ENCODE data around the gene AFTPH.

AFTPH gene

GRCh38 chr2:64594226-64594989 is 70.3 kb downstream of the AFTPH start:
- TF ChIP-seq, protein P1, sequence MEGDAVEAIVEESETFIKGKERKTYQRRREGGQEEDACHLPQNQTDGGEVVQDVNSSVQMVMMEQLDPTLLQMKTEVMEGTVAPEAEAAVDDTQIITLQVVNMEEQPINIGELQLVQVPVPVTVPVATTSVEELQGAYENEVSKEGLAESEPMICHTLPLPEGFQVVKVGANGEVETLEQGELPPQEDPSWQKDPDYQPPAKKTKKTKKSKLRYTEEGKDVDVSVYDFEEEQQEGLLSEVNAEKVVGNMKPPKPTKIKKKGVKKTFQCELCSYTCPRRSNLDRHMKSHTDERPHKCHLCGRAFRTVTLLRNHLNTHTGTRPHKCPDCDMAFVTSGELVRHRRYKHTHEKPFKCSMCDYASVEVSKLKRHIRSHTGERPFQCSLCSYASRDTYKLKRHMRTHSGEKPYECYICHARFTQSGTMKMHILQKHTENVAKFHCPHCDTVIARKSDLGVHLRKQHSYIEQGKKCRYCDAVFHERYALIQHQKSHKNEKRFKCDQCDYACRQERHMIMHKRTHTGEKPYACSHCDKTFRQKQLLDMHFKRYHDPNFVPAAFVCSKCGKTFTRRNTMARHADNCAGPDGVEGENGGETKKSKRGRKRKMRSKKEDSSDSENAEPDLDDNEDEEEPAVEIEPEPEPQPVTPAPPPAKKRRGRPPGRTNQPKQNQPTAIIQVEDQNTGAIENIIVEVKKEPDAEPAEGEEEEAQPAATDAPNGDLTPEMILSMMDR (IDR thresholded peaks at IDR 0.05; ENCODE audit: low read depth, low read length, missing control alignments) = no peak
- no peak for DNase-seq (ENCODE audit: low read depth)
- no peak overlapping the region for H3K4me3 ChIP-seq (ENCODE audit: low read depth, low read length)

- TF ChIP-seq, protein P1 (IDR thresholded peaks at IDR 0.05; ENCODE audit: low read depth, low read length, missing control alignments) = no peak
- no peak overlapping the region for H3K4me3 ChIP-seq (ENCODE audit: low read depth, low read length)
- DNase-seq (ENCODE audit: low read depth) = no peak
Observed at GRCh38 chr2:64595397-64596176, 71.5 kb downstream of the AFTPH start.

GRCh38 chr2:64598226-64598625 is 74.1 kb downstream of the AFTPH start:
- TF ChIP-seq, protein P1 (IDR thresholded peaks at IDR 0.05; ENCODE audit: low read depth, low read length, missing control alignments) = no peak
- no peak overlapping the region for H3K4me3 ChIP-seq (ENCODE audit: low read depth, low read length)
- no peak for DNase-seq (ENCODE audit: low read depth)

- TF ChIP-seq, protein P1 (IDR thresholded peaks at IDR 0.05; ENCODE audit: low read depth, low read length, missing control alignments) = no peak
- no peak overlapping the region for H3K4me3 ChIP-seq (ENCODE audit: low read depth, low read length)
- DNase-seq (ENCODE audit: low read depth) = no peak
Observed at GRCh38 chr2:64599469-64599868, 75.3 kb downstream of the AFTPH start.

DNA sequence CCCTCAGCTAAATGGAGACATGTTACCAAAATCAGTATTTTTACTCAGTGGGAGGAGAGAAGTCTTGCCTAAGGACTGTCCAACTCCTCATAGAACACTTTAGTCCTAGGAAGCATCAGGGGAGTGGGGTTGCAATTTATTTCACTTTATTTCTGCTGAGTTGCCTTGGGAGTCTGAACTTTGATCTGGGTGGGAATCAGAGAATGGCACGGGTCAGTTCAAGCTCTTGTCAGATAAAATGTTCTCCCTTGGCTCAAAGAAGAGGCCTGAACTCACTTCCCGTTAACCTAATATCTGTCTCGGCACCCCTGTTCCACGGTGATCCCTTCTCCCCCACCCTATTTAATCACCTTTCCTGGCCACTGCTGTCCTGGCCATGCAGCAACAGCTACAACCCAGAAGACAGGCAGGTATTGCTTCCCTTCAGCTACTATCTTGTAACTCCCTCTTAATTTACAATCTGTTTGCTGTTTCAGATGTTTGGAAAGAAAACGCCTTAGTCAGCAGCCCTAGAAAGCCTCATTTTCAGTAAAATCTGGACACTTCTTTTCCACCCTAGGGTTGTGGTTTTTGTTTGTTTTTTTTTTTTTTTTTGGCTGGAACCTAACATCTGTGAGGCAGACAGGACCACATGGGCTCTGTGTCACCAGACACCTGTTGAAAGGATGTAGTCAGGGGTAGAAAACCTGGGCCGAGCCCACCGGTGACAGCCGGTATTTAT is 77.1 kb downstream of the AFTPH start:
- TF ChIP-seq, protein P1 (IDR thresholded peaks at IDR 0.05; ENCODE audit: low read depth, low read length, missing control alignments) = no peak
- no peak overlapping the region for H3K4me3 ChIP-seq (ENCODE audit: low read depth, low read length)
- no peak for DNase-seq (ENCODE audit: low read depth)

DNA sequence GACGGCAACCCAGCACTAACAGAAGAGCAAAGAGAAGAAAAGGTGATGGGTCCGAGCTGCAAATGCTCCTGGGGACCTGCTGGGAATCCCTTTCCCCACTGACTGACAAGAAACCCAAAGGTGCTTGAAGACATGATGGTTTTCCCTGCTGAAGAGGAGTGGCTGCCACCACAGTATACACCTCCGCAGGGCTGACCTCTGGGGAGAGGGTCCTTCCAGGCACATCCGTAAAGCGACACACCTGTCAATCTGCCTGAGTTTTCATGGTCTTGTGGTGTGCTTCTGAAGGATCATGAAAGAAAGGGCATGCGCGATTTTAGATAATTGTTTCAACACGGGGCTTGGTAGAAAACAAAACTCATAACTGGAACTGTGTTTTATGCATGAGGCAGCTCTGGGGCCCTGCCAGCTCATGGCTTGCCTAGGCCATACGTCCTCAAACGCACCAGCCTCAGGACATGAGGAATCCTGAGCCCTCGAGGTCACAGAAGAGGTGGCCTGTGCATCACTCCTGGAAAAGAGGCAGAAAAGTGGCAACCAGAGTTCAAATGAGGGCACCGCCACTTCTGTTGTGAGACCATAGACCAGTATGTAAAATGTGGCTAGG is 77.8 kb downstream of the AFTPH start:
- TF ChIP-seq, protein P1 (IDR thresholded peaks at IDR 0.05; ENCODE audit: low read depth, low read length, missing control alignments) = no peak
- no peak overlapping the region for H3K4me3 ChIP-seq (ENCODE audit: low read depth, low read length)
- DNase-seq (ENCODE audit: low read depth) = no peak

All from GM12864 (cell line).